Endothelial cell (in vitro differentiated cells): ENCODE measurements around the gene PKIG. TPM values are rescaled to one million over a fixed set of nuclear protein-coding genes. Genes with fewer than 3 reads are reported as not detected.

Source experiments
- DNase-seq: peaks from one replicate; pipeline ENCODE4 v3.0.0; 2021; ENCODE audit warnings: low spot score
- H3K27ac Mint-ChIP-seq: one replicate; pipeline ENCODE4 v1.8.0; 2021; ENCODE audit warnings: mixed read lengths, inconsistent platforms; ENCODE audit not compliant: unreplicated experiment
- H3K27me3 Mint-ChIP-seq: one replicate; pipeline ENCODE4 v1.8.0; 2021; ENCODE audit warnings: mild to moderate bottlenecking, moderate library complexity, mixed read lengths, inconsistent platforms; ENCODE audit not compliant: unreplicated experiment
- H3K36me3 Mint-ChIP-seq: one replicate; pipeline ENCODE4 v1.8.0; 2021; ENCODE audit warnings: mild to moderate bottlenecking, low read depth, mixed read lengths, inconsistent platforms; ENCODE audit not compliant: unreplicated experiment
- H3K4me1 Mint-ChIP-seq: one replicate; pipeline ENCODE4 v1.8.0; 2021; ENCODE audit warnings: mild to moderate bottlenecking, mixed read lengths, inconsistent platforms; ENCODE audit not compliant: unreplicated experiment
- H3K4me3 Mint-ChIP-seq: one replicate; pipeline ENCODE4 v1.8.0; 2021; ENCODE audit warnings: mild to moderate bottlenecking, mixed read lengths, inconsistent platforms; ENCODE audit not compliant: unreplicated experiment
- H3K9me3 Mint-ChIP-seq: one replicate; pipeline ENCODE4 v1.8.0; 2021; ENCODE audit warnings: mixed read lengths, inconsistent platforms; ENCODE audit not compliant: unreplicated experiment
- CTCF ChIP-seq: fragments of 200-600 bp; sonication (generic); IDR thresholded peaks from one replicate; pipeline ENCODE4 v1.5.0; 2021; ENCODE audit warnings: antibody characterized with exemption; ENCODE audit not compliant: unreplicated experiment
- total RNA-seq: library from RNA; stranded (reverse); fragmentation: NEBNext Ultra II Directional; extraction: Animal tissue kit (Norgen Biotek cat#: 25700); gene quantifications from one replicate; pipeline ENCODE4 v1.2.1, GENCODE V29; 2021; ENCODE audit not compliant: unreplicated experiment

PKIG gene
- total RNA-seq, 1 donor from 2014 or later: 184 TPM

- Mint-ChIP-seq H3K36me3 (peaks cover 16% of the 10 kb centered on the region), H3K9me3 (no peaks in the 10 kb centered on the region), H3K27ac (peak overlapping the region; percentile 96), H3K4me1 (peaks cover 71% of the 10 kb centered on the region), H3K4me3 (no peak overlapping the region), H3K27me3 (peaks cover 24% of the 10 kb centered on the region)
- TF ChIP-seq CTCF: no peak
- DNase-seq: no peak
Measured at GRCh38 chr20:44644667-44645131, 62.3 kb downstream of the PKIG start.

- peak overlapping the region; percentile 71 for H3K4me3 Mint-ChIP-seq
- peaks cover 64% of the 10 kb centered on the region for H3K4me1 Mint-ChIP-seq
- H3K9me3 Mint-ChIP-seq: no peaks in the 10 kb centered on the region
- H3K27ac Mint-ChIP-seq: peak overlapping the region; percentile 97
- H3K27me3 Mint-ChIP-seq: peaks cover 25% of the 10 kb centered on the region
- DNase-seq: no peak
- peaks cover 8% of the 10 kb centered on the region for H3K36me3 Mint-ChIP-seq
- TF ChIP-seq CTCF: no peak
Measured at GRCh38 chr20:44646023-44646640, 63.8 kb downstream of the PKIG start.

- peak overlapping the region; percentile 97 for H3K27ac Mint-ChIP-seq
- DNase-seq: no peak
- H3K4me1 Mint-ChIP-seq: peaks cover 59% of the 10 kb centered on the region
- TF ChIP-seq CTCF: no peak
- peak overlapping the region; percentile 25 for H3K4me3 Mint-ChIP-seq
- H3K36me3 Mint-ChIP-seq: peaks cover 4% of the 10 kb centered on the region
- no peaks in the 10 kb centered on the region for H3K9me3 Mint-ChIP-seq
- H3K27me3 Mint-ChIP-seq: peaks cover 24% of the 10 kb centered on the region
Measured at GRCh38 chr20:44646641-44647274, 64.4 kb downstream of the PKIG start.

GRCh38 chr20:44648068-44648467 is 65.7 kb downstream of the PKIG start:
- peaks cover 52% of the 10 kb centered on the region for H3K4me1 Mint-ChIP-seq
- H3K27me3 Mint-ChIP-seq: peaks cover 17% of the 10 kb centered on the region
- no peak for DNase-seq
- no peak for TF ChIP-seq CTCF
- peak overlapping the region; percentile 36 for H3K27ac Mint-ChIP-seq
- H3K4me3 Mint-ChIP-seq: no peak overlapping the region
- H3K36me3 Mint-ChIP-seq: peaks cover 4% of the 10 kb centered on the region
- H3K9me3 Mint-ChIP-seq: no peaks in the 10 kb centered on the region

- H3K9me3 Mint-ChIP-seq: no peaks in the 10 kb centered on the region
- H3K4me1 Mint-ChIP-seq: peaks cover 52% of the 10 kb centered on the region
- H3K27me3 Mint-ChIP-seq: peaks cover 15% of the 10 kb centered on the region
- peak overlapping the region; percentile 18 for H3K4me3 Mint-ChIP-seq
- TF ChIP-seq CTCF: no peak
- DNase-seq: no peak
- H3K36me3 Mint-ChIP-seq: peaks cover 4% of the 10 kb centered on the region
- peak overlapping the region; percentile 36 for H3K27ac Mint-ChIP-seq
Measured at GRCh38 chr20:44648579-44648978, 66.2 kb downstream of the PKIG start.
